Measurements from ENCODE around the gene ZNF579. TPM values are rescaled to one million over a fixed set of nuclear protein-coding genes. Genes with fewer than 3 reads are reported as not detected.

The ZNF579 gene
- total and polyA plus RNA-seq, 2 of the 13 experiments (the other 11 are each of a cell fraction or from before 2014, with no cell fraction given) = 2.1 to 2.9 TPM

DNA sequence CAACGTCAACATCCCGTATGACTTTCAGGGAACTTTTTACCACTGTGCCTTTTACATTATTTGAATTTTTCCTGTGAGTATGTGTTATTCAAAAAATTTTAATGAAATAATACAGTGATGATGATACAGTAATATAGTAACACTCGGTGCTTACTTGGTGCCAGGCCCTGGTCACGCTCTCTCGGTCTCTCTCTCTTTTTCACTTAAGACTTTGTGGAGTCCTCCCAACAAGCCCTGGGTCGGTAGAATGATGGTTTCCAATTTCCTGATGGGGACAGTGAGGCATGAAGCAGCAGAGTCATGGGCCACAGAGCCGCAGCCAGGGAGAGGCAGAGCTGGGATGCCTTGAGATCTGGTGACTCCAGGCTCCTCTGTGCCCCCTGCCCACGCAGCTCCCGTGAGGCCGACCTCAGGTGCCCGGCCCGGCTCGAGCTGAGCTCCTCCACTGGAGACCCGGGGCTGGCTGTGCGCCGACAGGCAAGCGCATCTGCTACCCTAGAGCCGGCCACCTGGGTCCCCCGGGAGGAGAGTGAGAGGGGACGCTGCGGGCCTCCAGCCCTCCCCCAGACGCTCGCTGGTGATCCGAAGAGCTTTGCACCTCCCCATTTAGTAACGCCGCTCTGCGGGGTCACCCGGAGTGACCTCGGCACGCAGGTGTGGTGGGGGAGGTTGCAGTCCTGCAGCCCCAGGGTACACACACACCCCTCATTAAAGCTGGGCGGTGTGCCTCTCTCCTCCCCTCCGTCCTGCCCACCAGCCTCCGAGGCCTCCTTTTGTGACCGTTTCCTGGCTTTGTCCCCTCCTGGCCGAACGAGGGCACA, 30.9 kb downstream of the ZNF579 start:
- DNase-seq (ENCODE audit: low spot score) (peak; percentile 64), ATAC-seq (peak; percentile 32), FAIRE-seq (no peak)
- 0% methylated on average over 24 of the region's 36 CpGs for WGBS (ENCODE audit: low lambda C conversion rate)
- intact Hi-C loops (cut with micrococcal nuclease; ENCODE audit: unreplicated experiment) = loop anchor here (10.0 kb wide), 1 partner anchor 55 kb away; the partner anchor contains the start of genes ZNF524 and ZNF865
- TSS peak; percentile 65 for BruUV-seq (replicated peaks)
- Histone ChIP-seq H3K27me3 (ENCODE audit: control insufficient read depth in 1 of 2, insufficient read depth in 2 of 2, low read length in 2 of 2) (no peaks in the 10 kb centered on the region; a peak in 1 of 5 replicates), H3K79me2 (ENCODE audit: insufficient read depth, low read length) (no peaks in the 10 kb centered on the region), H2AFZ (ENCODE audit: low read length) (no peak overlapping the region), H4K20me1 (ENCODE audit: insufficient read depth, low read length) (no peaks in the 10 kb centered on the region), H3K4me1 (ENCODE audit: insufficient read depth, low read length) (peaks cover 79% of the 10 kb centered on the region), H3K27ac (ENCODE audit: extremely low read length, insufficient read depth, low read length) (peak overlapping the region; percentile 47), H3K36me3 (replicated peaks in 1 of 2; ENCODE audit: control insufficient read depth in 1 of 2, insufficient read depth in 2 of 2, low read length in 2 of 2) (no peaks in the 10 kb centered on the region), H3K9me3 (ENCODE audit: low read length) (no peaks in the 10 kb centered on the region), H3K4me2 (ENCODE audit: low read depth, low read length) (peak overlapping the region; percentile 97), H3K9ac (ENCODE audit: insufficient read depth, low read depth, low read length) (peak overlapping the region; percentile 68), H3K4me3 (replicated peaks in 1 of 3; ENCODE audit: insufficient read depth in 1 of 3, low read depth in 2 of 3, low read length in 3 of 3) (peak overlapping the region; percentile 55 to 80 (median 66))
- ChIA-PET CTCF (ENCODE audit: low intra/inter-chr PET ratio, low total read pairs) (no interaction called here), POLR2A (interaction anchor here (0.7 to 1.3 kb wide), 9 partner anchors 8 to 341 kb away, joined by 3 to 13 read pairs (median 3); partner anchors contain the start of genes FIZ1, PTPRH, U2AF2 and UBE2S)
- in situ Hi-C loops (cut with HindIII; ENCODE audit: extremely low pct_ligation_motif_present, low pct_unique_long_range_greater_than_20kb) = no loop called here
- TF ChIP-seq, protein P1, sequence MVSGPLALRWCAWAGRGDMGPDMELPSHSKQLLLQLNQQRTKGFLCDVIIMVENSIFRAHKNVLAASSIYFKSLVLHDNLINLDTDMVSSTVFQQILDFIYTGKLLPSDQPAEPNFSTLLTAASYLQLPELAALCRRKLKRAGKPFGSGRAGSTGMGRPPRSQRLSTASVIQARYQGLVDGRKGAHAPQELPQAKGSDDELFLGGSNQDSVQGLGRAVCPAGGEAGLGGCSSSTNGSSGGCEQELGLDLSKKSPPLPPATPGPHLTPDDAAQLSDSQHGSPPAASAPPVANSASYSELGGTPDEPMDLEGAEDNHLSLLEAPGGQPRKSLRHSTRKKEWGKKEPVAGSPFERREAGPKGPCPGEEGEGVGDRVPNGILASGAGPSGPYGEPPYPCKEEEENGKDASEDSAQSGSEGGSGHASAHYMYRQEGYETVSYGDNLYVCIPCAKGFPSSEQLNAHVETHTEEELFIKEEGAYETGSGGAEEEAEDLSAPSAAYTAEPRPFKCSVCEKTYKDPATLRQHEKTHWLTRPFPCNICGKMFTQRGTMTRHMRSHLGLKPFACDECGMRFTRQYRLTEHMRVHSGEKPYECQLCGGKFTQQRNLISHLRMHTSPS (CRISPR knock-in tag; IDR thresholded peaks at IDR 0.05; ENCODE audit: low read depth) = no peak
- TF ChIP-seq ZSCAN21 (CRISPR knock-in tag; IDR thresholded peaks at IDR 0.05; ENCODE audit: borderline replicate concordance) (no peak), NR2C2 (CRISPR knock-in tag; IDR thresholded peaks at IDR 0.05; ENCODE audit: borderline replicate concordance) (0 out of 2 replicates have a peak, but pooled peaks have one; percentile 56), ZNF609 (CRISPR knock-in tag; IDR thresholded peaks at IDR 0.05; ENCODE audit: borderline replicate concordance) (peak; percentile 51; the same call in 1 of the 2 replicates), ZNF121 (CRISPR knock-in tag; IDR thresholded peaks at IDR 0.05) (no peak), TEAD2 (CRISPR knock-in tag; IDR thresholded peaks at IDR 0.05) (no peak), ZNF570 (CRISPR knock-in tag; IDR thresholded peaks at IDR 0.05; ENCODE audit: borderline replicate concordance) (no peak), TSC22D2 (CRISPR knock-in tag; IDR thresholded peaks at IDR 0.05; ENCODE audit: borderline replicate concordance) (no peak), ZMAT3 (CRISPR knock-in tag; conservative IDR thresholded peaks at IDR 0.05) (no peak), JDP2 (CRISPR knock-in tag; IDR thresholded peaks at IDR 0.05; ENCODE audit: borderline replicate concordance) (no peak)
- TF ChIP-seq, protein P2, sequence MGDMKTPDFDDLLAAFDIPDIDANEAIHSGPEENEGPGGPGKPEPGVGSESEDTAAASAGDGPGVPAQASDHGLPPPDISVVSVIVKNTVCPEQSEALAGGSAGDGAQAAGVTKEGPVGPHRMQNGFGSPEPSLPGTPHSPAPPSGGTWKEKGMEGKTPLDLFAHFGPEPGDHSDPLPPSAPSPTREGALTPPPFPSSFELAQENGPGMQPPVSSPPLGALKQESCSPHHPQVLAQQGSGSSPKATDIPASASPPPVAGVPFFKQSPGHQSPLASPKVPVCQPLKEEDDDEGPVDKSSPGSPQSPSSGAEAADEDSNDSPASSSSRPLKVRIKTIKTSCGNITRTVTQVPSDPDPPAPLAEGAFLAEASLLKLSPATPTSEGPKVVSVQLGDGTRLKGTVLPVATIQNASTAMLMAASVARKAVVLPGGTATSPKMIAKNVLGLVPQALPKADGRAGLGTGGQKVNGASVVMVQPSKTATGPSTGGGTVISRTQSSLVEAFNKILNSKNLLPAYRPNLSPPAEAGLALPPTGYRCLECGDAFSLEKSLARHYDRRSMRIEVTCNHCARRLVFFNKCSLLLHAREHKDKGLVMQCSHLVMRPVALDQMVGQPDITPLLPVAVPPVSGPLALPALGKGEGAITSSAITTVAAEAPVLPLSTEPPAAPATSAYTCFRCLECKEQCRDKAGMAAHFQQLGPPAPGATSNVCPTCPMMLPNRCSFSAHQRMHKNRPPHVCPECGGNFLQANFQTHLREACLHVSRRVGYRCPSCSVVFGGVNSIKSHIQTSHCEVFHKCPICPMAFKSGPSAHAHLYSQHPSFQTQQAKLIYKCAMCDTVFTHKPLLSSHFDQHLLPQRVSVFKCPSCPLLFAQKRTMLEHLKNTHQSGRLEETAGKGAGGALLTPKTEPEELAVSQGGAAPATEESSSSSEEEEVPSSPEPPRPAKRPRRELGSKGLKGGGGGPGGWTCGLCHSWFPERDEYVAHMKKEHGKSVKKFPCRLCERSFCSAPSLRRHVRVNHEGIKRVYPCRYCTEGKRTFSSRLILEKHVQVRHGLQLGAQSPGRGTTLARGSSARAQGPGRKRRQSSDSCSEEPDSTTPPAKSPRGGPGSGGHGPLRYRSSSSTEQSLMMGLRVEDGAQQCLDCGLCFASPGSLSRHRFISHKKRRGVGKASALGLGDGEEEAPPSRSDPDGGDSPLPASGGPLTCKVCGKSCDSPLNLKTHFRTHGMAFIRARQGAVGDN (CRISPR knock-in tag; IDR thresholded peaks at IDR 0.05) = peak; percentile 73
